Spleen (tissue), 7 donors: ENCODE data around the gene WHAMM.

ENCODE experiments used
- CTCF ChIP-seq, 11 experiments: fragments of 200-600 bp in 7 of 11; fragments of 450-650 bp in 4 of 11; sonication (generic) in 4 of 11; IDR thresholded peaks in 8 of 11; conservative IDR thresholded peaks in 3 of 11; 1 replicate in 7 of 11; 2 replicates in 4 of 11; pipeline versions ENCODE4 v1.4.0 to v1.8.0; 2016 to 2021; ENCODE audit warnings: antibody characterized with exemption in 11 of 11, inconsistent platforms in 4 of 11, mild to moderate bottlenecking in 1 of 11
- POLR2A ChIP-seq, 3 donors: fragments of 450-650 bp; IDR thresholded peaks; one replicate each; pipeline ENCODE4 v1.5.1; 2017; ENCODE audit warnings: antibody characterized with exemption in 3 of 3, mild to moderate bottlenecking in 1 of 3
- POLR2AphosphoS5 ChIP-seq, 3 donors: sonication (generic); formaldehyde crosslinking; IDR thresholded peaks; one replicate each; pipeline ENCODE4 v1.5.1; 2017; ENCODE audit warnings: antibody characterized with exemption in 3 of 3
- donor health status: DM: no; HTN: no; CAD: no; lungs with moderate emphysema.
- donor health status: DM: no; HTN: no; CAD: no.
- donor health status: DM: no; HTN: no; CAD: no.

GRCh38 chr15:82864967-82865366 is 55.5 kb downstream of the WHAMM start:
- TF ChIP-seq CTCF (IDR thresholded peaks at IDR 0.05 in 8 of 11, conservative IDR thresholded peaks at IDR 0.05 in 3 of 11) (no peak), POLR2A (IDR thresholded peaks at IDR 0.05) (no peak), POLR2AphosphoS5 (IDR thresholded peaks at IDR 0.05) (no peak)
